Stimulated activated CD4-positive, alpha-beta T cell treated with anti-CD3 and anti-CD28 coated beads, Interleukin-12 subunit alpha, Interleukin-12 subunit beta, amount 100 ng/mL, for 24 hours (primary cell): ENCODE results near the gene STXBP5.

ENCODE experiments used
- DNase-seq, 2 experiments: peaks; one replicate each; pipeline ENCODE4 v3.0.0-alpha.2; 2020; ENCODE audit warnings: low read depth in 2 of 2

STXBP5 gene

DNA sequence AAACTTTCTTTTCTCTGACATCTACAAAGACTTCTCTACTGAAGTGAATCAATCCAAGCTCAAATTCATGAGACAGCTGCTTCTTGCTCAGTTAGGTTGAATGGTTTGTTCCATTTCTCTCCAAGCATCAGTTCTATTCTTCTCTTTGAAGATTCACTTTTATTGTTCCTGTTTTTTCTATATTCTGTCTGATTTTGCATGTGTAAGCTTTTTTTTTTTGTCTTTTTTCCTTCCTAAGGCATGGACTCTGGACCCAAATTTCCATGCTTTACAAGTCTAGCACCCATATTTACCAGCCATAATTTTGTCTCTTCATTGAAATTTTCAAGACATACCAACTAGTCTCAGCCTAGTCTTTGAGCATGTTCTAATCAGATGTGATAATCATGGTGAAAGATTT, 25.9 kb upstream of the STXBP5 start:
- DNase-seq = no peak

DNA sequence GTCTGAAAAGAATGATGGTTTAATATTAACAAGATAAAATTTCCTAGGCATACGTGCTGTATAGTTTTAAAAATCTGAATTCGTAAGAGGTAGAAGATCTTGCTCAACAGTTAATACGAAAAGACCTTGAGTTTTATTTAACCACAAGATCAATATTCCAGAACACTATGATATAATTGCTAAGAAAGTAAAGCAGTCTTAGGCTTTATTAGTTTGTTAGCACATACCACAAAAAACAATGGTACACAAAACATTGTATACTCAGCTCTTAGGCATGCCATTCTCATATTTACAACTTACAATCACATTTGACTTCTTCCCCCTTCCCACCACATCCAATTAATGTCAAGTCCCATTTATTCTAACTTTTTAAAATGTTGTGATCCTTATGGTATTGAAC, 24.4 kb upstream of the STXBP5 start:
- no peak for DNase-seq

- DNase-seq = no peak
These were observed 23.3 kb upstream of the STXBP5 start for GRCh38 chr6:147180926-147181325.

GRCh38 chr6:147184379-147184778, 19.8 kb upstream of the STXBP5 start:
- DNase-seq = no peak

DNA sequence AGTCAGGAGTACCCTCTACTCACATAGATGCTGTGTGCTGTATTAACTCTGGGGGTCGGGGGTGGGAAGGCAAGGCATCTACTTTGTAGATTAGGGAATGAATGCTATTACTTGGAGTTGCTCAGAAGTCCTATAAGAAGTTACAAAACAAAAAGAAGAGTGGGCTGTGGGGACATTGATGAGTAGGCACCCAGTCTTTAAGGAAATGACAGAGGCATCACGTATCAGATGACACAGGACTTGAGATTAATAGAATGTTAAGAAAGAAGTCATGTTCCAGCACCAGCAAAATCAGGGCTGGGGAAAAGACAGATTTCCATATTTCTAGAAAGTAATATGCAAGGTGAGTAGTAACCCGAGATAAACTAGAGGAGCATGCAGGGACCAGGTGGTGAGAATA, 19.0 kb upstream of the STXBP5 start:
- DNase-seq = no peak

DNA sequence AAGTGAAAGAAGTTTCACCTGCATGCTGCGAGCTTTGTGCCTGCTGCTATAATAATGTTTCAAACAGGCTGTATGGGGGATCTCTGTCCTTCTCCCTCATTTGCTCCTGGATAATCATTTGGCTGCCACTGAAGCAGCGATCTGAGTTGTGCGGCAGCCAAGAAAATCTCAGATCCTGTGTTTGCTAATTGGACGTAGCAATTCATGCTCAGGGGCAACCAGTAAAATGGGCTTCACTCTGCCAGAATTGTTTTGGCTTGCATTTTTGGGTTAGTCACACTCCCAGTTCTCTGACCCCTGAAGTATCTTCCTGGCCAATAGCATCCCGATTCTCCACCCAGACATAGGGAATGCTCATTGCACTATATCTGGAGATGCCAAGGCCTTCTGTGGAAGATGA, 13.7 kb upstream of the STXBP5 start:
- no peak for DNase-seq

- no peak for DNase-seq
These were observed 11.8 kb upstream of the STXBP5 start for GRCh38 chr6:147192278-147192911.

DNA sequence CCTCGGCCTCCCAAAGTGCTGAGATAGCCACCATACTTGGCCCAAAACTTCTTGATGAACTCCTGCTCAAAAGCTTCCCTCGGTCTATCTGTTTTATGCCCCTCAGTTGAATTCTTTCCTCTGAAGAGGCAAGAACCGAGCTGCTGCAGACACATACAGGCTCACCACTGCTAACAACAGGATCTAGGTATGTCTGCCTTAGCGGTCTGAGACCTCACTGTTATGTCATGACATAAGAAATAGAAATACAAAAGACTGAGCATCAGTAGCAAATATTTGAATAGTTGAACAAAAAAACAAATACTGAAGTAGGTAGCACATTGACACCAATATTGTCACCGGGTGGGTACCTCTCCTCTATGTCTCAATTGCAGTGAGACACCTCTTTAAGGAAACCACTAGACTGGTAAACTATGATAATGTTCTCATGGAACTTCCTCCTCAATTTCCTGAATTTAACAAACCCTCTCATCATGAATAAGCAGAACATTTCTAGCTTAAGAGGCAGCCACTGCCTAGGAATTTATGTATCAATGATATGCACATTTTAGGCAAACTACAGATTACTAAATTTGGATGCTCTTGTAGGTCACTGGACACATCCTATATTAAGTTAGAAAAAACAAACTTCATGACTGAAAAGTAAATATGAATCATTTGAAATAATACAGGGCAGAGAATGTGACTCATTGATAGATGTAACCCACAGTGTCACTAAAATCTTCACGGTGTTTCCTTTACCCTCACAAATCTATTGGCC, 9.4 kb upstream of the STXBP5 start:
- DNase-seq = no peak

DNA sequence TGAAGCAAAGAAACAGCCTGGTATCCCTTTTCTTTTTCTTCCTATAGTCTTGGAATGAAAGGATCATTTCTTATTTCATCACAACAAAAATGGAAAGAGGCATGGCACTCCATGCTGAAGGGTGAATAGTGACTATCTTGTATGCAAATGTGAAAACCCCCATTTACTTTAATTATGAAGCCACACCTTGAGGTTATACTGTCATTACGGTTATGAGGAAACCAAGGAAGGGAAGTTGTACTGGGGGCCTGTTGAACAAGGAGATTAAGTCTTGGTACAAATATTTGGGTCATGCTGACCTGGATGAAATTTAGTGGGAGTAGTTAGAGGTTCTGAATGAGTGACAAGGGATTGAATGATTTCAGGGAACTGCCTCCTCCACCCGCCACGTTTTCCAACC, 8.7 kb upstream of the STXBP5 start:
- DNase-seq = no peak

- no peak for DNase-seq
These were observed 8.2 kb upstream of the STXBP5 start for GRCh38 chr6:147195987-147196386.

DNA sequence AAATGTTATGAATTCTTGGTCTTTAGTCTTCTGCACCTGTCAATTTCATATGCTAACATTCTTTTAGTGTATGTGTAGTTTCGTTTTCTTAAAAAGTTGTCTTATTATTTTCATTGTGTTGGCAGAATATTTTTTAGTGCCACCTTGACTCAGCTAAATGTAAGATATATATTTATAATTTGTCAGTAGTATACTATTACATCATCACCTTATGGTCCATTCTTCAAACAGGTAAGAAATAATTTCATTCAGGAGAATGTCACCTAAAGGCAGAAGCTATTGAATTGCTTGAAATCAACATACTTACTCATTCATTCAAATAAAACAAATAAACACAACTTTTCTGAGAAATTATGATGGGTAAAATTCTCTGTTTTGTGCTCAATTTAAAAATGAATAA, 3.5 kb upstream of the STXBP5 start:
- no peak for DNase-seq

DNA sequence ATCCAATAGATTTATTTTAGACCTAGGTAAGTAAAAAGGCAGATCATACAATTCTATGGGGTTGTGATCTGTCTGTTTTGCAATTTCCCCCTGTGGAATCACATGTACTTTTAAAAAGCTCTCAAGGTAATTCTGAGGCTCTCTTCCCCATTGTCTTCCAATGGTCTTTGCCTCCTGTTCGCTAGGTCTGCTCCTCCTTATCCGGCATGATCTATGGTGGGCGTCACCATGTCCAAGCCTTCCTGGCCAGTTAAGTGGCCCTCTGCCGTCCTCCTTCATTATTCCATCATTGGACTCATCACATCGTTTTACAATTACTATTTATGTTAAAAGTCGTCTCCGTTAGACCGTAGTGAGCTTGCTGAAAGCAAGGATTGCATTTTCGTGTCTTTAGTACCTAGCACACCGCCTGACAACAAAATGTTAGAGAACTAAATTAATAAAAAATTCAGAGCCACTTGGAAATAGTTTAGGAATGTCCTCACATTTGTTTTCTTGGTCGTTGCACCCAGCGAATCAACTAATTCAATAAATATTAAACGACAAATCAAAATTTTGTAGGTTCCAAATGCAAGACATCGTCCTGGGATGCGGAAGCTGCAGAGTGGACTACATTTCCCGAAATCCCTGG, 2.2 kb upstream of the STXBP5 start:
- DNase-seq = no peak

DNA sequence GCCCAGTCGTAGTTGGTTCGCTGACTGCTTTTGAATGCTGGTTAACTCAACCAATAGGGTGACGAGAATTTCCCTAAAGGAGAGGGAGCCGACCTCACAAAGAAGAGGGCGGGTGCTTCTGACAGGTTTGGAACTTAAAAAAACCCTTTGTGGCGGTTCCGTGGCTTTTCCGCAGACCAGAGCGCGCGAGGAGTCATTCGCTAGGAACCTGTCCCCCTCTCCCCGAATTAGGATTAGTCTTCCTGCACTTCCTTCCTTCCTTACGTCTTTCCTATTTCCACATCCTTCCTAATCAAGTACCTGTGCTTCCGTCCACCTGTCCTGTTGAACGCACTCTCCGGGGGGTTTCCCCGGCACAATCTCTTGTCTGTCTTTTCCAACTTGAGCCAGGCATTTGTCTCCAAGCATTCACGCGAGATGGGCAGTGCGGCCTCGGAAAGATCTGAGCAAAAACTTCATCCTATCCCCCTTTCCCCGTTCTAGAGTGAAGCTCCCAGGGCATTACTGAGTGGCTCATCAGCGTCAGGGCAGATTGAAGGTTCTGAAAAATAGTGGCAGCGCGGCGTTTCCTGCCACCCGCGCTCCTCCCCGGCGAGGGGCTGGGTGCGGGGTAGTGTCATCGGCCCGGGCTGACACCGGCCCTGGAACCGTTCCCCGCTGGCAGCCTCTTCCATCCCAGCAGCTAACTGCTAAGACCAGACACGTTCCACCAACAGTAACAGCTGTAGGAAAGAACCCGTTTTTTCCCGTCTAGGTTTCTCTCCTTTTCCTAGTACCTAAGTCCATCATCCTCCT, 1.5 kb upstream of the STXBP5 start:
- peak; percentile 61 to 62 for DNase-seq

DNA sequence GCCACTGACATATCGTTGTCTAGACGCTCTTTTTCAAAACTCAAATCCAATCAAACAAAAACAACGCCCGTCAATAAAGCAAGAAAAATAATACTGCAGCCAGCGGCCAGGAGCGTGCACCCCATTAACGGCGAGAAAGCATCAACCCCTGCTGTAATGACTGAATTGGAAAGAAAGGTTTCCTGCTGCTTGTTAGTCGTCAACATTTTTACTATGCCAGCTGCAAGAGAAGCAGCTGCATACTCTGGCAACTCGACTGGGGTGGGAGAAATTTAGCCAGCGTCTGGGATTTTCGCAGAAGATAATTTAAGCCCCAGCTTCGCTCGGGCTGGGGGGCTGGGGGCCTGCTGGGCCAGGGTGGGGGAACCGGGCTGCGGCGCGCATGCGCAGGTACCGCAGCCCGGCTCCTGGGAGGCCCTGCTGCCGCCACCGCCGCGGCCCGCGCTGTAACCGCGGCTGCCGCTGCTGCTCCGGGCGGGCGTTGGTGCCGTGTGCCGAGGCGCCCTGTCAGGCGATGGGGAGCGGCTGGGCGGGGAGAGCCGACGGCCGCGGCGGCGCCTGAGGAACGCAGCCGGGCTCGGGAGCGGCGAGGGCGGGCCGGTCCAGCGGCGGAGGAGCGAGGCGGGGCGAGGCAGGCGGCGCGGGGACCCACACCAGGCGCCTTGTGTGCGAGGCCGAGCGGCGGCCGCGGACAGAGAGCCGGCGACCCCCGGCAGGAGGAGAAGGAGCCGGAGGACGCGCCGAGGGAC, 732 bp upstream of the STXBP5 start:
- peak; percentile 44 to 52 for DNase-seq

GRCh38 chr6:147204843-147205311, 660 bp downstream of the STXBP5 start:
- no peak for DNase-seq

DNA sequence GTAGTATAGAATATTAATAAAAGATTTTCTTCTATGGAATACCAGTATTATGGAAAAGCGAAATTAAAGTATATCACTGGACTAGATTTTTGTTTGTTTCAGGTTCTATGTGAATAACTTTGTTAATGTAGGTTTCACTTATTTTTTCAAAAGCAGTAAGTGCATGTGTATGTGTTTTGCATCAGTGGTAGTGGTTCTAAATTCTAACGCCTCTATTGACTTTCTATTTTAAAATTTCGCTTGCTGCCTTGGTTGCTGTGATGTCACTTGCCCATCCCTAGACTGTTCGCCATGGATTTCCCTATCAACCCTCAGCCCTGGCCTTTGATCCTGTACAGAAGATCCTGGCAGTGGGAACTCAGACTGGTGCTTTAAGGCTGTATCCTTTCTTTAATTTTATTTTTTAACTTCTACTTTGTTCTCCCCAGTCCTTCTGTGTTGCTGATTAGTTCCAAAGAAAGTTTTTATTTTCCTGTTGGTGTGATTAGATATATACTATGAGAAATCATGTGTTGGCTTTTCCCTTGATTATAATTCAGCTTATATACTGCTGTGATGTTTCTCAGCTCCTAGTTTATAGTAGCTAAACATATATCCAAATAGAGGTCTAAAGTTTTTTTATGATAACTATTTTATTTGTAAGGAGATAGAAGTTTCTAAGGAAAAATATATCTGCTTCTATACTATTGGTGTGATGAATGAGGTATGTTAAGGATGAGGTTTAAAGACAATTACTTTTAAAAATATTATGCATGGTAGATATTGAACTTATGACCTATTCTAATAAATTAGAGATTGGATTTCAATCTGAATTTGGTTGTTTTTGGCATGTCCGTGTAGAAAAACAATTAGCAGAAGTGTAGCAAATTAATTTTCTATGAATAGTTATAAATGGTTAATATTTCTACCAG, 1.7 kb downstream of the STXBP5 start:
- DNase-seq = no peak

DNA sequence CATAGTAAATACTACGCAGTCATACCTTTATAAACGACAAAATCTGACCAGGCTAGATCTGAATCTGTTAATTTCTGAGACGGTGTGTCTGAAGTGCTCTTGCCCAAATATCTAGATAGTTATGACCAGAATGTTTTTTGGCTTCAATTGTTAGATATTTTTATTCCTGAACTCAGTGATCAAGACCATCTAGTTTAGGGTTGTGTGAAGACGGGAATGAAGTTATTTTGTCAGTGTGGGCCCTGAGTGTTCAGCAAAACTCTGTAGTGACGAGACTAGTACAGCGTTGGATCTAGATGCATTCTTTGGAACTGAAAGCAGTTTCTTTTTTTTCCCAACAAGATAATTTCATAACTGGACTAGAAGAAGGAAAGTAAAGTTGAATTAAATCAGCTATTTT, 3.1 kb downstream of the STXBP5 start:
- no peak for DNase-seq

DNA sequence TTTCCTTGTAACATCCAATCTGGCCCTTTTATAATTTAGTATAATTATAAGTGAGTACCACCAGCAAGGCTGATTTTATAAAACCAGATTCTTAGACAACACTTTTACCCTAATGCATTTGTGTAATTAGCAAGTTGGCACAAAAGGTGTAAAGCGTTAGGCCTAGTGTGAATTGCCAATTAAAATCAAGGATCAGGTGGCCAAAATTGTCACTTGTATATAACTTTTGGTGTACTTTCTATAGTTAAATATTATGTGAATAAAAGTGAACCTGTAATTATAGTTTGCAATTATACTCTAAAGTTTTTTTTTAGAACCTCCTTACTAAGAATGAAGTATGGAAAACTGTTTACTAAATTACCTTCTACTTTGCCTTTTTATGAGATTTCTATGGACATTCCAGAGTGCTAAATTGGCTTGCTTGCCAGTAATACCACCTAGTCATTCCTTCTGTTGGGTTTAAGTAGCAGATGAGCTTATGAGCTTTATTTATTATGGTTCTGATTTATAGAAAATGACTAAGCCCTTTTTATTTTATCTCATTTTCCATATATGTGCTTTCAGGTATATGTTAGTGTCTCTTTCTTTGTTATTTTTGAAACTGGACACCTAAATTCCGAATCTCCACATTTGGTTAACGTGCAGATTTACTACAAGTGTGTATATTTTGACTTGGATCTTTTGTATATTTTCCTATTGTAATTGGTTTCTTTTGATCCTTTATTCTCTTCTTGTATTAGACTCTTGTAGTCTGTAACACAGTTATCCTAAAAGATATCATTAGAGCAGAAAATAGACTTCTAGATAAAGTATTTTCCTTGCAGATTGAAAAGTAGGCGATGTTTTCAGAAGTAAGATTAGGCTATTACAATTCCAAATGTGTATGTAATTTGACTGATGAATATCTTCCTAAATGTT, 3.9 kb downstream of the STXBP5 start:
- no peak for DNase-seq

DNA sequence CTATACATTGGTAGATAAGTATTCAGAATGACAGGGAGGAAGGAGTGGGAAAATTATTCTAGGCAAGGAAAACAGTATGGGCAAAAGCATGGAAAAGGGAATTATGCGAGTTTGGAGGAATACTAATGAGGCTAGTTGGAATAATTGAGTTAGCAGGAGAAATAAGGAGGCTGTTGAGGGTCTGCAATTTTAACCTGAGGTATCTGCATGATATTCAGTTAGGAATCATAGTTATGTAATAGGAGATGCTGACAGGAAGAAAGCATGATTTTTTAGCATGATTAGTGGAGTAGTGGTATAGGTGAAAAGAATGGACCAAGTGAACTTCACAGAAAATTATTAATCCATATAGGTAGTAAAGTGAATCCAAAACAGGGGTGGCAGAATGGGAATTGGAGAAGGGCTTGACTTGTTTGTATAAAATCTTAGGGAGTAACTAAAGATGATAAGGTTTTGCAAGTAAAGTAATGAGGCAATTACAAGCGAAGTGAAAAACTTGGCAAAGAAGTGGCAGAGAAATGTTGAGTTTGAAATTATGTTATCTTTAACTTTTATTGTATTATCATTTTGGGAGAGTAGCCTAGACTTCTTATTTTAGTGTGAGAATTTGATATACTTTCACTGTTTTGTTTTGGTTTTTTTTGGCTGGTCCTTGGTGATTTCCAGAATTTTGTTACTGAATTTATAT, 5.7 kb downstream of the STXBP5 start:
- DNase-seq = no peak
